ENCODE data around the gene TUBA3D. TPM values are rescaled to one million over a fixed set of nuclear protein-coding genes. Genes with fewer than 3 reads are reported as not detected.
"Not testable (repeated sequence)": the region's sequence is repeated elsewhere in the genome, so short reads cannot be mapped to it uniquely, and the experiment has no call there.

Gene TUBA3D
- total RNA-seq, 1 donor from 2014 or later: not detected

GRCh38 chr2:131511291-131511968 lies 35.5 kb downstream of the TUBA3D start:
- DNase-seq (ENCODE audit: low spot score in 2 of 2); FAIRE-seq: not testable (repeated sequence)

GRCh38 chr2:131511969-131512870 lies 36.3 kb downstream of the TUBA3D start:
- not testable (repeated sequence) for DNase-seq (ENCODE audit: low spot score in 2 of 2); FAIRE-seq

GRCh38 chr2:131514408-131515166 lies 38.7 kb downstream of the TUBA3D start:
- DNase-seq (ENCODE audit: low spot score in 2 of 2); FAIRE-seq: not testable (repeated sequence)

GRCh38 chr2:131515235-131515634 lies 39.3 kb downstream of the TUBA3D start:
- DNase-seq (ENCODE audit: low spot score in 2 of 2); FAIRE-seq: not testable (repeated sequence)

GRCh38 chr2:131516011-131516410 lies 40.1 kb downstream of the TUBA3D start:
- FAIRE-seq (no peak), DNase-seq (ENCODE audit: low spot score in 2 of 2) (no peak)

- not testable (repeated sequence) for FAIRE-seq
Measured at GRCh38 chr2:131516621-131517020, 40.7 kb downstream of the TUBA3D start.

GRCh38 chr2:131517106-131517831 lies 41.4 kb downstream of the TUBA3D start:
- no peak for DNase-seq (ENCODE audit: low spot score in 2 of 2)
- FAIRE-seq: no peak

More at GRCh38 chr2:131516621-131517020, 40.7 kb downstream of the TUBA3D start:
- not testable (repeated sequence) for DNase-seq (ENCODE audit: low spot score in 2 of 2)

- DNase-seq (ENCODE audit: low spot score in 2 of 2); FAIRE-seq: not testable (repeated sequence)
Measured at GRCh38 chr2:131517856-131518255, 41.9 kb downstream of the TUBA3D start.

GRCh38 chr2:131518531-131518930 lies 42.6 kb downstream of the TUBA3D start:
- not testable (repeated sequence) for DNase-seq (ENCODE audit: low spot score in 2 of 2); FAIRE-seq

- FAIRE-seq (no peak), DNase-seq (ENCODE audit: low spot score in 2 of 2) (no peak)
Measured at GRCh38 chr2:131519466-131519865, 43.5 kb downstream of the TUBA3D start.

- FAIRE-seq; DNase-seq (ENCODE audit: low spot score in 2 of 2): not testable (repeated sequence)
Measured at GRCh38 chr2:131519871-131520470, 44.1 kb downstream of the TUBA3D start.

GRCh38 chr2:131520526-131520925 lies 44.6 kb downstream of the TUBA3D start:
- FAIRE-seq (no peak), DNase-seq (ENCODE audit: low spot score in 2 of 2) (no peak)

GRCh38 chr2:131521524-131521923 lies 45.6 kb downstream of the TUBA3D start:
- not testable (repeated sequence) for FAIRE-seq; DNase-seq (ENCODE audit: low spot score in 2 of 2)

GRCh38 chr2:131521961-131522781 lies 46.3 kb downstream of the TUBA3D start:
- no peak for FAIRE-seq

GRCh38 chr2:131525256-131525655 lies 49.3 kb downstream of the TUBA3D start:
- FAIRE-seq; DNase-seq (ENCODE audit: low spot score in 2 of 2): not testable (repeated sequence)

More at GRCh38 chr2:131521961-131522781, 46.3 kb downstream of the TUBA3D start:
- DNase-seq (ENCODE audit: low spot score in 2 of 2): no peak

GRCh38 chr2:131527131-131528001 lies 51.4 kb downstream of the TUBA3D start, which contains the start of gene CCDC74A:
Gene CCDC74A (plus strand): TSS chr2:131527888. CDS start chr2:131527971, 83 bp downstream.
- FAIRE-seq; DNase-seq (ENCODE audit: low spot score in 2 of 2): not testable (repeated sequence)
